Measurements from ENCODE around the gene SAMD4B. TPM values are rescaled to one million over a fixed set of nuclear protein-coding genes. Genes with fewer than 3 reads are reported as not detected.

Gene SAMD4B
- total RNA-seq, 1 donor from 2014 or later = 82.9 TPM

DNA sequence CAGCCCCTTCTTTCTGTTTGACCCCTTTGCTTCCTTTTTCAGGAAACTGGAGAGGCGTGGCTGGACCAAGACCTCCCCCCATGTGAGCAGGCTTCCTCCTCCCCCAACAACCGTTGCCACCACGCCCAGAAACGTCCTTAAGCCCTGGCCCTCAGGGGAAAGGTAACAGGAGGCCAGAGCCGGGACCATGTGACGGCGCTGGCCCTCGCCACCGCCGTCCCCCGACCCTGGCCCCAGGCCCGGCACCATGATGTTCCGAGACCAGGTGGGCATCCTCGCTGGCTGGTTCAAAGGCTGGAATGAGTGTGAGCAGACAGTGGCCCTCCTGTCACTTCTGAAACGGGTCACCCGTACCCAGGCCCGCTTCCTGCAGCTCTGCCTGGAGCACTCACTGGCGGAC, 14.4 kb downstream of the SAMD4B start:
- Mint-ChIP-seq H3K4me3 (ENCODE audit: unreplicated experiment) (no peak overlapping the region), H3K9me3 (ENCODE audit: low read depth) (no peaks in the 10 kb centered on the region), H3K4me1 (ENCODE audit: low read depth) (no peaks in the 10 kb centered on the region), H3K27ac (ENCODE audit: unreplicated experiment) (no peak overlapping the region), H3K27me3 (ENCODE audit: low read depth) (no peaks in the 10 kb centered on the region), H3K36me3 (ENCODE audit: low read depth) (peaks cover 41% of the 10 kb centered on the region)
- DNase-seq (ENCODE audit: low spot score) = no peak
- TF ChIP-seq, protein P1, sequence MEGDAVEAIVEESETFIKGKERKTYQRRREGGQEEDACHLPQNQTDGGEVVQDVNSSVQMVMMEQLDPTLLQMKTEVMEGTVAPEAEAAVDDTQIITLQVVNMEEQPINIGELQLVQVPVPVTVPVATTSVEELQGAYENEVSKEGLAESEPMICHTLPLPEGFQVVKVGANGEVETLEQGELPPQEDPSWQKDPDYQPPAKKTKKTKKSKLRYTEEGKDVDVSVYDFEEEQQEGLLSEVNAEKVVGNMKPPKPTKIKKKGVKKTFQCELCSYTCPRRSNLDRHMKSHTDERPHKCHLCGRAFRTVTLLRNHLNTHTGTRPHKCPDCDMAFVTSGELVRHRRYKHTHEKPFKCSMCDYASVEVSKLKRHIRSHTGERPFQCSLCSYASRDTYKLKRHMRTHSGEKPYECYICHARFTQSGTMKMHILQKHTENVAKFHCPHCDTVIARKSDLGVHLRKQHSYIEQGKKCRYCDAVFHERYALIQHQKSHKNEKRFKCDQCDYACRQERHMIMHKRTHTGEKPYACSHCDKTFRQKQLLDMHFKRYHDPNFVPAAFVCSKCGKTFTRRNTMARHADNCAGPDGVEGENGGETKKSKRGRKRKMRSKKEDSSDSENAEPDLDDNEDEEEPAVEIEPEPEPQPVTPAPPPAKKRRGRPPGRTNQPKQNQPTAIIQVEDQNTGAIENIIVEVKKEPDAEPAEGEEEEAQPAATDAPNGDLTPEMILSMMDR (IDR thresholded peaks at IDR 0.05) = no peak

DNA sequence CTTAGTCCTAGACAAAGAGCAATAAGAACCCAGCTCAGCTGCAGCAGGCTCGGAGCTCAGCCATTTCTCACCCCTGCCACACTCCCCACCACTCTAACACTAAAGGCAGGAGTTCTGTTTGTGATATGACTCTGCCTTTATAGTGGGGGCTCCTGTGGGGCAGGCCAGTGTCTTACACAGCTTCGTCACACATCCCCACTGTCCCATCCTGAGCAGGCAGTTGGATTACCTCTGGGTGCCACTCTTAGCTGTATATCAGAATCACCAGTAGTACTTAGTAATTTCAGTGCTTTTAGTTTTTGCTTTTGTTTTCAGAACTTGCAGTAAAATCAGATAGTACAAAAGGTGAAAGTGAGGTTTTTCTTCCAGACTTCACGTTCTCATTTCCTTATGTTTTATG, 16.8 kb downstream of the SAMD4B start:
- H3K9me3 Mint-ChIP-seq (ENCODE audit: low read depth) = no peaks in the 10 kb centered on the region
- peaks cover 37% of the 10 kb centered on the region for H3K36me3 Mint-ChIP-seq (ENCODE audit: low read depth)
- DNase-seq (ENCODE audit: low spot score) = no peak
- H3K4me3 Mint-ChIP-seq (ENCODE audit: unreplicated experiment) = no peak overlapping the region
- TF ChIP-seq, protein P1 (IDR thresholded peaks at IDR 0.05) = no peak
- no peak overlapping the region for H3K27ac Mint-ChIP-seq (ENCODE audit: unreplicated experiment)
- H3K27me3 Mint-ChIP-seq (ENCODE audit: low read depth) = no peaks in the 10 kb centered on the region
- peaks cover 15% of the 10 kb centered on the region for H3K4me1 Mint-ChIP-seq (ENCODE audit: low read depth)

DNA sequence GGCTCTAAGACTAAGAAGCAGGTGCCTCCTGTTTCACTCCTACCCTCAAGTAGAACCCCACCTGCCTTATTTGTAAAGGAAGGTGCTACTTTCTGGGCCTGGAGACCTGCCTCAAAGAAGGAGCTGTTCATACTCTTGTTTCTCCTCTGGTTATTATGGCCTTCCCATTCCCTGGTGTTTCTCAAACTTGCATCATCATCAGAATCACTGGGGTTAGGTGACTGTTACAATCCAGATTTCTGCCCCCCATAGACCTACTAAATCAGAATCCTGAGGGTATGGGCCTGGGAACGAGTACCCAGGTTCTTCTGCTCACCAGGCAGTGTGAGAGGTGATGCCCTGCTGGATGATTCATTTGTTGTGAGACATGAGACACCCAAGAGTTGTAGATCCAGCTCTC, 18.4 kb downstream of the SAMD4B start:
- Mint-ChIP-seq H3K4me1 (ENCODE audit: low read depth) (peaks cover 15% of the 10 kb centered on the region), H3K27me3 (ENCODE audit: low read depth) (no peaks in the 10 kb centered on the region), H3K4me3 (ENCODE audit: unreplicated experiment) (no peak overlapping the region), H3K36me3 (ENCODE audit: low read depth) (peaks cover 35% of the 10 kb centered on the region), H3K9me3 (ENCODE audit: low read depth) (no peaks in the 10 kb centered on the region), H3K27ac (ENCODE audit: unreplicated experiment) (no peak overlapping the region)
- DNase-seq (ENCODE audit: low spot score) = no peak
- TF ChIP-seq, protein P1 (IDR thresholded peaks at IDR 0.05) = no peak

DNA sequence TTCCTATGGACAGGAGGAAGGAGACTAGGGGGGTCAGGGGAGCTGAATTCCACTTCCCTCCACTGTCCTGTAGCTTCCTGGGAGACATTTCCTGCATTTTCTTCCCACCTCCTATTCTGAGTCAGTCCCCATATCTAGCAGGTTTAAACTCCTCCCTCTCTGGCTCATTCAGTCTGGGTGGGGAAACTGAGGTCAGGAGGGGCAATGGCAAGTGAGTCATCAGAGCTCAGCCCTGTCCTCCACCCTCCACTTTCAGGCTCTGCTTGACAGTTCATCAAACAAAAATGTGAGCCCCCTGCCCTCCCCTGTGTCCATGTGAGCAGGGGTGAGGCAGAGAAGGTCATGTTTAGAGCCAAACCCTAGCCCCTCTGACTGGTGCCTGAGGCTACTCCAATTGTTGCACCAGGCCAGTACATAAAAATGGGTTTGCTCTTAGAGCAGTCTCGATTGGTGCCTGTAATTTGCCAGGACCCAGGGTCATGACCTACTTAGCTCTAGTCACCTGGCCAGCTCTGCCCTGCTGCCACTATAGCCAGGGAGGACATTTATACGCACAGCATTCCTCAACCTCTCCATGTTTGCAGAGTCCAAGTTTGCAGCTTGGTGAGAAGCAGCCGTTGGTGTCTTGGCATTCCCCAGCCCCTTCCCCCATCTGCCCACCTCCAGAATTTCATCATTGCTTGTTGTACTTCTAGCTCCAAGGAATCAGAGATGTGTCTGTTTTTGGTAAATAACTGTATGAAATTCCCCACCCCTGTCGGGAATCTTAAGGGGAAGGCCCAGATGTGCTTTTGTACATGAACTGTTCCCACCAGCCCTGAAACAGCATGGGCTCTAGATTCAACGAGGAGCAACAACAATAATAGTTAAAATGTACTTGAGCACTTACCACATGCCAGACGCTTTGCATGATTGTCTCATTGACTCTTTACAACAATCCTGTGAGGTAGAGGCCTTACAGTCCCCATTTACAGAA, 20.7 kb downstream of the SAMD4B start:
- TF ChIP-seq, protein P1 (IDR thresholded peaks at IDR 0.05) = no peak
- peaks cover 15% of the 10 kb centered on the region for H3K4me1 Mint-ChIP-seq (ENCODE audit: low read depth)
- H3K9me3 Mint-ChIP-seq (ENCODE audit: low read depth) = no peaks in the 10 kb centered on the region
- no peak for DNase-seq (ENCODE audit: low spot score)
- no peak overlapping the region for H3K4me3 Mint-ChIP-seq (ENCODE audit: unreplicated experiment)
- peak overlapping the region; percentile 60 for H3K27ac Mint-ChIP-seq (ENCODE audit: unreplicated experiment)
- no peaks in the 10 kb centered on the region for H3K27me3 Mint-ChIP-seq (ENCODE audit: low read depth)
- peaks cover 20% of the 10 kb centered on the region for H3K36me3 Mint-ChIP-seq (ENCODE audit: low read depth)

DNA sequence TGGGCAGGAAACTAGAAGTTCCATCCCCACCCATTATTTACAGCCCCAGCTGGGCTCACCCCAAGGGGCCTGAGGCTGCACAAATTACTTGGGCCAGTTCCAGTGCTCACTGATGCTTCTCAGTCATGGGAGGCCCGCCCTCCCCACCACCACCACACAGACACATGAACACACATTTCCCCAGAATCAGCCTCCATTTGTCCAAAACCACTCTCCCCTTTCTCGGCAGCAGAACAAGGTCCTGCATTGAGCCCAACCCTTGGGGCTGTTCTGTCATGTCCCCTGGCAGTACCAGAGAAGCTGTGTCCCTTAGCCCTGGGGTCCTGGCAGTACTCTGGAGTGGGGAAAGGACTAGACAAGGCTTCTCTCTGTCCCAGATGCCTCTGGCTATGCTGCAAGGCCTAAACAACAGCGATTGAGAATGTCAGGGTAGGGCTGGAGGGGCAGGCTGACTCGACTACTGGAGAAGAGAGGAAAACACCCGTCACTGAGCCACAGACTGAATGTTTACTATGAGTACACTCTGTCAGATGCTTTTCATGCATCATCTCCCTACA, 21.8 kb downstream of the SAMD4B start:
- Mint-ChIP-seq H3K27me3 (ENCODE audit: low read depth) (no peaks in the 10 kb centered on the region), H3K4me3 (ENCODE audit: unreplicated experiment) (no peak overlapping the region), H3K9me3 (ENCODE audit: low read depth) (no peaks in the 10 kb centered on the region), H3K4me1 (ENCODE audit: low read depth) (peaks cover 15% of the 10 kb centered on the region), H3K27ac (ENCODE audit: unreplicated experiment) (no peak overlapping the region), H3K36me3 (ENCODE audit: low read depth) (peaks cover 17% of the 10 kb centered on the region)
- TF ChIP-seq, protein P1 (IDR thresholded peaks at IDR 0.05) = no peak
- no peak for DNase-seq (ENCODE audit: low spot score)
